ENCODE data around the gene SSB. TPM values are rescaled to one million over a fixed set of nuclear protein-coding genes. Genes with fewer than 3 reads are reported as not detected.

Gene SSB
- total and polyA plus RNA-seq, 2 of the 13 experiments (the other 11 are each of a cell fraction or from before 2014, with no cell fraction given): 109 to 208 TPM

- TF ChIP-seq ZNF574 (CRISPR knock-in tag; IDR thresholded peaks at IDR 0.05) (peak; percentile 81), ZNF687 (CRISPR knock-in tag; IDR thresholded peaks at IDR 0.05) (peak; percentile 94), DMAP1 (CRISPR knock-in tag; IDR thresholded peaks at IDR 0.05) (peak; percentile 91), ZNF580 (CRISPR knock-in tag; IDR thresholded peaks at IDR 0.05; ENCODE audit: borderline replicate concordance, low read depth) (0 out of 2 replicates have a peak, but pooled peaks have one; percentile 71), ZNF563 (CRISPR knock-in tag; IDR thresholded peaks at IDR 0.05) (peak; percentile 98), U2AF2 (IDR thresholded peaks at IDR 0.05; ENCODE audit: low read depth, low read length) (peak; percentile 69; the same call in 1 of the 2 replicates), ZBTB1 (CRISPR knock-in tag; IDR thresholded peaks at IDR 0.05; ENCODE audit: borderline replicate concordance) (no peak), MEIS2 (CRISPR knock-in tag; IDR thresholded peaks at IDR 0.05) (peak; percentile 64; the same call in 1 of the 2 replicates), ZNF710 (CRISPR knock-in tag; IDR thresholded peaks at IDR 0.05; ENCODE audit: borderline replicate concordance) (0 out of 2 replicates have a peak, but pooled peaks have one; percentile 79), HOXA3 (CRISPR knock-in tag; IDR thresholded peaks at IDR 0.05) (peak; percentile 88), SNAPC4 (CRISPR knock-in tag; IDR thresholded peaks at IDR 0.05) (no peak; the same call in 1 of the 2 replicates), RARA (CRISPR knock-in tag; IDR thresholded peaks at IDR 0.05) (0 out of 2 replicates have a peak, but pooled peaks have one; percentile 31), ARHGAP35 (CRISPR knock-in tag; IDR thresholded peaks at IDR 0.05; ENCODE audit: borderline replicate concordance) (no peak)
Measured at GRCh38 chr2:169798718-169799592, at the start of gene SSB (continued).

All from HepG2 (cell line).